Glomerular endothelial cell (primary cell): Measurements from ENCODE around the gene CRIM1. TPM values are rescaled to one million over a fixed set of nuclear protein-coding genes. Genes with fewer than 3 reads are reported as not detected.

Source experiments
- DNase-seq: peaks from one replicate; pipeline ENCODE4 v3.0.0-alpha.2; 2011; ENCODE audit warnings: low read depth, low spot score; ENCODE audit errors: extremely low read depth
- total RNA-seq: library from RNA; depleted of rRNA; stranded (reverse); fragments of >200 nt; gene quantifications from 2 replicates; pipeline ENCODE4 v1.2.3, GENCODE V29; 2015

The CRIM1 gene
- total RNA-seq, 1 donor from 2014 or later: 618 TPM

DNA sequence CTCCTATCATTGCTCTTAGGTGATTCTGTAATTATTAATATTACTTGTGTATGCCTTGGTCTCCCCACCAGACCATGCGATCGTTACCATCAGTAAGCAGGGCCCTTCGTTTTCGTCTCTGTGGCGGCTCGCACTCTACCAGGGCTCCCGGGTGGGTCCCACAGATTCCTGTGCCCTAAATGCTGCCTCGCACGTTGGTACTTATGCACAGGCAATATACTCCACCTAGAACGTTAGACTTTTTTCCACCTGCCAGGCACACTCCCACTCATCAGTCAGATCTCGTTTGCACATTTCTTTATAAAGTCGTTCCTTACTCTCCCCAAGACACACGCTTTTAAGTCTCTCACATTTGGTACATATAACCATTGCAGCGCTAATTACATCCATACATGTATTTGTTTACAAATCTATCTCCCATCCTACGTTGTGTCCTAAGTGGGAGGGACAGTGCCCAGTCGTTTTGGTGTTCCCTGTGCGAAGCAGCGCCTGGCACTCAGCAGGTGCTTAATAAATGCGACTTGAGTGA lies 241.5 kb downstream of the CRIM1 start:
- DNase-seq: no peak

GRCh38 chr2:36597532-36598377 lies 242.2 kb downstream of the CRIM1 start, which contains the start of gene FEZ2:
Gene FEZ2 (minus strand): TSS chr2:36598168. CDS start chr2:36598142, 26 bp downstream.
- DNase-seq: peak; percentile 36

Other genes with a start within 250 kb of the CRIM1 start
- 78.5 and 86.8 TPM in 2 replicates for gene FEZ2, start 242.4 kb downstream of the CRIM1 start, total RNA-seq